Non-pigmented ciliary epithelial cell (primary cell): ENCODE measurements around the gene REXO4.
A peak's percentile ranks its signal among the peaks of the same experiment; 100 is the strongest.
"Not testable (repeated sequence)": the region's sequence is repeated elsewhere in the genome, so short reads cannot be mapped to it uniquely, and the experiment has no call there.

Experiments used
- DNase-seq: peaks from one replicate; pipeline ENCODE4 v3.0.0-alpha.2; 2010; ENCODE audit warnings: low read depth

The REXO4 gene

GRCh38 chr9:133417541-133418461 is at the start of gene REXO4:
TSS of gene REXO4 (minus strand) at chr9:133418010. CDS start at chr9:133417844, 166 bp downstream.
- peak; percentile 31 for DNase-seq

GRCh38 chr9:133467101-133467500 is 49.3 kb upstream of the REXO4 start:
- no peak for DNase-seq

- DNase-seq, result no peak
Measured at GRCh38 chr9:133465984-133466383, 48.2 kb upstream of the REXO4 start.

GRCh38 chr9:133464638-133465037 is 46.8 kb upstream of the REXO4 start:
- no peak for DNase-seq

GRCh38 chr9:133463864-133464615 is 46.2 kb upstream of the REXO4 start:
- no peak for DNase-seq

GRCh38 chr9:133463234-133463863 is 45.5 kb upstream of the REXO4 start:
- no peak for DNase-seq

- no peak for DNase-seq
Measured at GRCh38 chr9:133461975-133462374, 44.2 kb upstream of the REXO4 start.

- no peak for DNase-seq
Measured at GRCh38 chr9:133460405-133461175, 42.8 kb upstream of the REXO4 start.

- DNase-seq, result peak; percentile 51
Measured at GRCh38 chr9:133459476-133460404, 41.9 kb upstream of the REXO4 start, which contains the start of gene CACFD1. TSS of gene CACFD1 (plus strand) at chr9:133459978. CDS start at chr9:133460067, 89 bp downstream.

- no peak for DNase-seq
Measured at GRCh38 chr9:133458643-133459312, 41.0 kb upstream of the REXO4 start.

GRCh38 chr9:133457748-133458147 is 39.9 kb upstream of the REXO4 start:
- DNase-seq, result no peak

GRCh38 chr9:133457233-133457632 is 39.4 kb upstream of the REXO4 start:
- no peak for DNase-seq

GRCh38 chr9:133456409-133456808 is 38.6 kb upstream of the REXO4 start:
- DNase-seq, result no peak

GRCh38 chr9:133455936-133456335 is 38.1 kb upstream of the REXO4 start:
- DNase-seq, result no peak

- no peak for DNase-seq
Measured at GRCh38 chr9:133454943-133455673, 37.3 kb upstream of the REXO4 start.

- no peak for DNase-seq
Measured at GRCh38 chr9:133454325-133454724, 36.5 kb upstream of the REXO4 start.

- DNase-seq, result no peak
Measured at GRCh38 chr9:133453651-133454050, 35.8 kb upstream of the REXO4 start.

GRCh38 chr9:133452562-133452961 is 34.8 kb upstream of the REXO4 start:
- no peak for DNase-seq

GRCh38 chr9:133451865-133452264 is 34.1 kb upstream of the REXO4 start:
- DNase-seq, result not testable (repeated sequence)
